ENCODE measurements around the gene SPINK9.

The SPINK9 gene

GRCh38 chr5:148372166-148372725 lies 36.9 kb downstream of the SPINK9 start:
- DNase-seq = no peak

- DNase-seq = no peak
Observed at GRCh38 chr5:148372893-148373292, 37.5 kb downstream of the SPINK9 start.

- DNase-seq = peak; percentile 33
Observed at GRCh38 chr5:148374690-148375360, 39.5 kb downstream of the SPINK9 start.

GRCh38 chr5:148376198-148376597 lies 40.8 kb downstream of the SPINK9 start:
- DNase-seq = no peak

GRCh38 chr5:148378670-148379069 lies 43.3 kb downstream of the SPINK9 start:
- DNase-seq = no peak

GRCh38 chr5:148379340-148379739 lies 44.0 kb downstream of the SPINK9 start:
- no peak for DNase-seq

GRCh38 chr5:148381906-148382305 lies 46.5 kb downstream of the SPINK9 start:
- DNase-seq = no peak

GRCh38 chr5:148382961-148383360 lies 47.6 kb downstream of the SPINK9 start:
- DNase-seq = no peak

GRCh38 chr5:148383564-148384379 lies 48.4 kb downstream of the SPINK9 start, which contains the start of gene FBXO38:
Gene FBXO38 (plus strand): TSS chr5:148383958. CDS start chr5:148394777, 10,819 bp downstream.
- DNase-seq = peak; percentile 98

- no peak for DNase-seq
Observed at GRCh38 chr5:148384380-148384737, 49.0 kb downstream of the SPINK9 start.

- no peak for DNase-seq
Observed at GRCh38 chr5:148385094-148385493, 49.7 kb downstream of the SPINK9 start.

- no peak for DNase-seq
Observed at GRCh38 chr5:148386041-148386440, 50.7 kb downstream of the SPINK9 start.

GRCh38 chr5:148387325-148387724 lies 52.0 kb downstream of the SPINK9 start:
- DNase-seq = no peak

- no peak for DNase-seq
Observed at GRCh38 chr5:148388696-148389095, 53.3 kb downstream of the SPINK9 start.
